K562 (cell line): ENCODE data around the gene BANF2. TPM values are rescaled to one million over a fixed set of nuclear protein-coding genes. Genes with fewer than 3 reads are reported as not detected.

Experiments used
- ATAC-seq: fragments of 200-7000 bp; cut with Tn5 transposase; 3 replicates; pipeline ENCODE4 v1.9.1; 2020; ENCODE audit warnings: moderate library complexity
- BruUV-seq: library from RNA; stranded (reverse); fragments of 400-500 nt; replicated peaks from 2 replicates; lab custom pipeline; 2021; lab: Mats Ljungman, UMichigan
- CTCF ChIA-PET: fragments of 300-600 bp; formaldehyde crosslinking; extraction: SDS; loops from one replicate; lab custom pipeline; 2021; ENCODE audit warnings: low intra/inter-chr PET ratio; lab: Yijun Ruan, JAX
- POLR2A ChIA-PET: fragments of 300-600, 350-650 bp; sonication (Branson Sonifier 250); formaldehyde crosslinking; extraction: SDS; loops from one replicate; lab custom pipeline; 2021; ENCODE audit warnings: antibody characterized with exemption, inconsistent platforms; lab: Yijun Ruan, JAX
- DNase-seq, 4 experiments: peaks; one replicate each; pipeline versions ENCODE4 v3.0.0 to v3.0.0-alpha.2; 2011 to 2018; ENCODE audit warnings: low spot score in 3 of 4, mixed read lengths in 3 of 4; ENCODE audit errors: extremely low read depth in 1 of 4
- FAIRE-seq: peaks from 2 replicates; lab custom pipeline; 2011; peaks lifted over from hg19 to GRCh38; lab: Jason Lieb, UNC
- H2AFZ ChIP-seq: 2 replicates; pipeline ENCODE4 v1.6.0; 2011; ENCODE audit warnings: low read depth, low read length, control low read depth, inconsistent platforms
- H3K27ac ChIP-seq: fragments of 200-600 bp; 3 replicates; pipeline ENCODE4 v1.8.0; 2011; ENCODE audit warnings: low read depth, mild to moderate bottlenecking, control low read depth, inconsistent platforms, low read length, moderate library complexity, mixed read lengths; ENCODE audit errors: extremely low read depth
- H3K27me3 ChIP-seq, 2 experiments: fragments of 300-600 bp in 1 of 2; 2 replicates in 1 of 2; 3 replicates in 1 of 2; pipeline versions ENCODE4 v1.6.0 to v1.8.0; 2011; ENCODE audit warnings: inconsistent platforms in 2 of 2, low read length in 2 of 2, mild to moderate bottlenecking in 1 of 2, mixed read lengths in 1 of 2, moderate library complexity in 1 of 2; ENCODE audit not compliant: control insufficient read depth in 2 of 2, insufficient read depth in 2 of 2
- H3K36me3 ChIP-seq: fragments of 300-600 bp; 3 replicates; pipeline ENCODE4 v1.8.0; 2011; ENCODE audit warnings: mild to moderate bottlenecking, low read length, inconsistent platforms; ENCODE audit not compliant: control insufficient read depth, insufficient read depth
- H3K4me1 ChIP-seq, 2 experiments: fragments of 200-600 bp in 1 of 2; replicated peaks in 1 of 2; 2 replicates in 1 of 2; 3 replicates in 1 of 2; pipeline versions ENCODE4 v1.5.1 to v1.8.0; 2011; ENCODE audit warnings: inconsistent platforms in 2 of 2, low read length in 2 of 2, mild to moderate bottlenecking in 1 of 2, mixed read lengths in 1 of 2, moderate library complexity in 1 of 2; ENCODE audit not compliant: control insufficient read depth in 2 of 2, insufficient read depth in 2 of 2
- H3K4me2 ChIP-seq: 2 replicates; pipeline ENCODE4 v1.6.1; 2011; ENCODE audit warnings: low read length, control low read depth, inconsistent platforms, mixed read lengths; ENCODE audit not compliant: insufficient read depth
- H3K4me3 ChIP-seq: fragments of 200-600 bp; sonication (generic), shearing (Covaris generic); 2 replicates; pipeline ENCODE4 v1.5.1; 2016; ENCODE audit warnings: control low read depth, inconsistent platforms
- H3K79me2 ChIP-seq: fragments of 200-600 bp; 3 replicates; pipeline ENCODE4 v1.8.0; 2011; ENCODE audit warnings: low read length, inconsistent platforms; ENCODE audit not compliant: control insufficient read depth, insufficient read depth
- H3K9ac ChIP-seq, 2 experiments: 2 replicates each; pipeline versions ENCODE4 v1.6.0 to v1.6.1; 2011; ENCODE audit warnings: low read depth in 2 of 2, low read length in 2 of 2, control low read depth in 1 of 2, inconsistent platforms in 1 of 2, mild to moderate bottlenecking in 1 of 2, mixed read lengths in 1 of 2; ENCODE audit not compliant: insufficient read depth in 1 of 2
- H3K9me1 ChIP-seq: one replicate; pipeline ENCODE4 v1.6.0; 2011; ENCODE audit warnings: inconsistent platforms, mild to moderate bottlenecking, low read length, moderate library complexity; ENCODE audit not compliant: control insufficient read depth, insufficient read depth
- H3K9me3 ChIP-seq: replicated peaks from 2 replicates; pipeline ENCODE4 v1.5.1; 2011; ENCODE audit warnings: low read depth, low read length, inconsistent platforms; ENCODE audit not compliant: control insufficient read depth, insufficient read depth
- H4K20me1 ChIP-seq: replicated peaks from 2 replicates; pipeline ENCODE4 v1.6.1; 2011; ENCODE audit warnings: low read length, inconsistent platforms, mixed read lengths; ENCODE audit not compliant: control insufficient read depth, insufficient read depth
- CBFA2T2 ChIP-seq: fragments of 450-650 bp; conservative IDR thresholded peaks from 2 replicates; pipeline ENCODE4 v1.6.1; 2017; ENCODE audit warnings: mild to moderate bottlenecking
- CBFA2T3 ChIP-seq: fragments of 450-650 bp; IDR thresholded peaks from 2 replicates; pipeline ENCODE4 v1.6.1; 2017
- CBX1 ChIP-seq: sonication (generic); IDR thresholded peaks from 2 replicates; pipeline ENCODE4 v1.6.1; 2016; ENCODE audit warnings: antibody characterized with exemption, low read depth, mild to moderate bottlenecking
- EWSR1 ChIP-seq: fragments of 450-650 bp; IDR thresholded peaks from 2 replicates; pipeline ENCODE4 v1.6.1; 2018; ENCODE audit warnings: borderline replicate concordance, mild to moderate bottlenecking, low read depth, moderate library complexity; ENCODE audit not compliant: partially characterized antibody
- HNRNPLL ChIP-seq: fragments of 200-400 bp; formaldehyde crosslinking; IDR thresholded peaks from 2 replicates; pipeline ENCODE4 v1.6.1; 2017; ENCODE audit warnings: low read length, low read depth, mild to moderate bottlenecking; ENCODE audit not compliant: poor library complexity, severe bottlenecking
- KDM1A ChIP-seq, 2 experiments: fragments of 450-650 bp; IDR thresholded peaks; 2 replicates each; pipeline ENCODE4 v1.6.1; 2016; ENCODE audit warnings: mild to moderate bottlenecking in 2 of 2
- MEIS2 ChIP-seq: fragments of 450-650 bp; IDR thresholded peaks from 2 replicates; pipeline ENCODE4 v1.6.1; 2014; ENCODE audit warnings: mild to moderate bottlenecking; ENCODE audit not compliant: partially characterized antibody
- RCOR1 ChIP-seq, 2 experiments: IDR thresholded peaks; 2 replicates each; pipeline ENCODE4 v1.6.1; 2012; ENCODE audit warnings: low read depth in 2 of 2, low read length in 2 of 2, borderline replicate concordance in 1 of 2, improper control_type of control experiment in 1 of 2
- SMARCC2 ChIP-seq: fragments of 450-650 bp; IDR thresholded peaks from 2 replicates; pipeline ENCODE4 v1.6.1; 2017; ENCODE audit warnings: antibody characterized with exemption, moderate library complexity, mild to moderate bottlenecking, low read depth
- TAL1 ChIP-seq: fragments of 450-650 bp; IDR thresholded peaks from 2 replicates; pipeline ENCODE4 v1.6.1; 2016; ENCODE audit warnings: mild to moderate bottlenecking
- TCF3 ChIP-seq: sonication (generic); formaldehyde crosslinking; IDR thresholded peaks from 2 replicates; pipeline ENCODE4 v1.4.0; 2020; ENCODE audit warnings: mild to moderate bottlenecking, missing genetic modification reagents
- TEAD4 ChIP-seq, 2 experiments: sonication (generic) in 1 of 2; formaldehyde crosslinking in 1 of 2; IDR thresholded peaks; 2 replicates each; pipeline versions ENCODE4 v1.6.1 to v1.8.0; 2012 to 2022; ENCODE audit warnings: borderline replicate concordance in 1 of 2, inconsistent platforms in 1 of 2, low read length in 1 of 2, mild to moderate bottlenecking in 1 of 2, missing genetic modification reagents in 1 of 2
- ZNF586 ChIP-seq: fragments of 450-650 bp; formaldehyde crosslinking; conservative IDR thresholded peaks from 2 replicates; pipeline ENCODE4 v1.4.0; 2020; ENCODE audit warnings: mild to moderate bottlenecking, moderate library complexity
- WGBS: fragments of 100-300 bp; shearing (Covaris generic); methylation state at CpG from one replicate; pipeline ENCODE4 v1.1.6; 2016; ENCODE audit warnings: low coverage, mixed read lengths; ENCODE audit not compliant: insufficient coverage; ENCODE audit errors: missing lambda C conversion rate; 5-methylcytosine and 5-hydroxymethylcytosine counted together
- in situ Hi-C: fragments of 300-500 bp; cut with MboI; formaldehyde crosslinking; loops from 4 replicates; pipeline ENCODE4 v1.15.0; 2018; ENCODE audit warnings: inconsistent platforms, mixed read lengths
- intact Hi-C: fragments of 100-400 bp; cut with micrococcal nuclease; formaldehyde crosslinking; loops from 2 replicates; pipeline ENCODE4 v1.14.2; 2022
- polyA plus RNA-seq, 8 experiments: library from polyadenylated mRNA; depleted of rRNA in 4 of 8; stranded (reverse) in 5 of 8; unstranded in 3 of 8; fragments of >200 nt; fragmentation: Nextera tagmentation in 2 of 8; fragmentation: Illumina TruSeq in 1 of 8; extraction: Ambion mirVana in 2 of 8; extraction: Trizol in 1 of 8; gene quantifications; 2 replicates each; pipeline versions ENCODE4 v1.2.1 to v1.2.3, GENCODE V29; 2011 to 2014; ENCODE audit warnings: inconsistent platforms in 1 of 8, missing spikeins in 1 of 8
- total RNA-seq, 7 experiments: library from RNA; depleted of rRNA in 6 of 7; stranded (reverse); fragments of >200 nt in 6 of 7; fragmentation: Illumina TruSeq in 2 of 7; extraction: Trizol in 2 of 7; gene quantifications; 2 replicates each; pipeline versions ENCODE4 v1.2.1 to v1.2.3, GENCODE V29; 2011 to 2021; ENCODE audit warnings: low replicate concordance in 1 of 7

The BANF2 gene
- total and polyA plus RNA-seq, 9 of the 15 experiments (the other 6 are each of a cell fraction or from before 2014, with no cell fraction given) = not detected

DNA sequence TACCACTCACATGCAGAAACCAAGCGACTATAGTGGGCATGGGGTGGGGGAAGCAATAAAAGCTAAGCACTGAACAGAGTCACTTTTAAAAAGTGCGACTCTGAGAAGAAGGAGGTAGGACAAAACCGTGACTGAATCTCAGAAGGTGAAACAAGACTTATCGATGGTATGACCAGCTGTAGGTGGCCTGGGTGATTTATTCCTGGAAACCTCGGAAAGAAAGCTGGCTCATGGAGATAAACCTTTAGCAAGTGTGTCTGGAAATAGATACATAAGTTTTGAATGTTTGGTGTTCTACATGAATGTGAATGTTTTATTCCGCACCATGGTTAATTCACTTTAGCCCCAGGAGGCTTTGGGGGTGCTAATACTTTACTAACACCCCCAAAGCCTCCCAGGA lies 43.9 kb downstream of the BANF2 start:
- Histone ChIP-seq H3K9me1 (no peaks in the 10 kb centered on the region), H4K20me1 (no peaks in the 10 kb centered on the region), H3K79me2 (no peaks in the 10 kb centered on the region), H3K9me3 (no peaks in the 10 kb centered on the region), H3K27ac (no peak overlapping the region), H2AFZ (no peak overlapping the region), H3K4me3 (no peak overlapping the region), H3K27me3 (peaks cover 0 to 2% of the 10 kb centered on the region in 2 experiments; a peak in 4 of 5 replicates), H3K9ac (no peak overlapping the region), H3K4me2 (no peak overlapping the region), H3K4me1 (no peaks in the 10 kb centered on the region; a peak in 1 of 5 replicates), H3K36me3 (no peaks in the 10 kb centered on the region)
- CTCF ChIA-PET = no interaction called here
- 1% methylated on average over 6 of the region's 6 CpGs for WGBS
- no TSS peak for BruUV-seq
- in situ Hi-C loops (no loop called here), intact Hi-C loops (no loop called here)
- TF ChIP-seq ZNF586 = no peak
- peak; percentile 38 for TF ChIP-seq TCF3 (CRISPR knock-in tag)
- TF ChIP-seq CBX1 = no peak
- peak; percentile 29; the same call in 1 of the 2 replicates for TF ChIP-seq TEAD4 (IDR thresholded peaks at IDR 0.05; ENCODE audit: low read length)
- TF ChIP-seq TEAD4 (CRISPR knock-in tag; IDR thresholded peaks at IDR 0.05; ENCODE audit: borderline replicate concordance) = no peak
- TF ChIP-seq HNRNPLL = no peak
- TF ChIP-seq MEIS2 = peak; percentile 4
- peak; percentile 65 for TF ChIP-seq CBFA2T3
- TF ChIP-seq EWSR1 = no peak
- TF ChIP-seq RCOR1 (IDR thresholded peaks at IDR 0.05; ENCODE audit: borderline replicate concordance in 1 of 2, low read depth in 2 of 2, low read length in 2 of 2) = peak in 1 of 2 experiments; percentile 82; a peak in 2 of 4 replicates
- TF ChIP-seq SMARCC2 = no peak
- TF ChIP-seq TAL1 = peak; percentile 46
- peak; percentile 48 to 53; a peak in 2 of 4 replicates for TF ChIP-seq KDM1A (IDR thresholded peaks at IDR 0.05)
- TF ChIP-seq CBFA2T2 = peak; percentile 44
- POLR2A ChIA-PET = no interaction called here
- ATAC-seq = no peak
- DNase-seq = no peak
- no peak for FAIRE-seq
